GM12864 (cell line): Measurements from ENCODE around the gene DIPK1A.
"Not testable (repeated sequence)": the region's sequence is repeated elsewhere in the genome, so short reads cannot be mapped to it uniquely, and the experiment has no call there.

Experiments
- DNase-seq: peaks from one replicate; pipeline ENCODE4 v3.0.0-alpha.2; 2011; ENCODE audit warnings: low read depth
- H3K4me3 ChIP-seq: 2 replicates; pipeline ENCODE4 v1.5.1; 2011; ENCODE audit warnings: mild to moderate bottlenecking, low read depth, low read length, control low read depth
- TF ChIP-seq, protein P1 (sequence below): IDR thresholded peaks from 2 replicates; pipeline ENCODE4 v1.5.1; 2011; ENCODE audit warnings: low read depth, mild to moderate bottlenecking, moderate library complexity, low read length, control low read depth, inconsistent platforms; ENCODE audit errors: missing control alignments

Gene DIPK1A

DNA sequence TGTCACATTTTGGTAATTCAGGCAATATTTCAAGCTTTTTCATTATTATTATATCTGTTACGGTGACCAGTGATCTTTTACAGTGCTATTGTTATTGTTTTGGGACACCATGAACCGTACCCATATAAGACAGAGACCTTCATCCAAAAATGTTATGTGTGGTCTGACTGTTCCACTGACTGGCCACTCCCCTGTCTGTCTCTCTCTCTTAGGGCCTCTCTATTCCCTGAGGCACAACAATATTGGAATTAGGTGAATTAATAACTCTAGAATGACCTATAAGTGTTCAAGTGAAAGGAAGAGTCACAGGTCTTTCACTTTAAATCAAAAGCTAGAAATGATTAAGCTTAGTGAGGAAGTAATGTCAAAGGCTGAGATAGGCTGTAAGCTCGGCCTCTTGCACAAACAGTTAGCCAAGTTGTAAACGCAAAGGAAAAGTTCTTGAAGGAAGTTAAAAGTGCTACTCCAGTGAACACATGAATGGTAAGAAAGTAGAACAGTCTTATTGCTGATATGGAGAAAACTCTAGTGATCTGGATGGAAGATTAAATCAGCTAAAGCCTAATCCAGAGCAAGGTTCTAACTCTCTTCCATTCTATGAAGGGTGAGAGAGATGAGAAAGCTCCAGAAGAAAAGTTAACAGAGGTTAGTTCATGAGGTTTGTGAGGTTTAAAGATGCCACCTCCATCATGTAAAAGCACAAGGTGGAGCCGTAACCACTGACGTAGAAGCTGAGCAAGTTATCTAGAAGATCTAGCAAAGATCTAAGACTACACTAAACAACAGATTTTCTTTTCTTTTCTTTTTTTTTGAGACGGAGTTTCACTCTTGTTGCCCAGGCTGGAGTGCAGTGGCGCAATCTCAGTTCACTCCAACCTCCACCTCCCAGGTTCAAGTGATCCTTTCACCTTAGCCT, 19.7 kb upstream of the DIPK1A start:
- TF ChIP-seq, protein P1, sequence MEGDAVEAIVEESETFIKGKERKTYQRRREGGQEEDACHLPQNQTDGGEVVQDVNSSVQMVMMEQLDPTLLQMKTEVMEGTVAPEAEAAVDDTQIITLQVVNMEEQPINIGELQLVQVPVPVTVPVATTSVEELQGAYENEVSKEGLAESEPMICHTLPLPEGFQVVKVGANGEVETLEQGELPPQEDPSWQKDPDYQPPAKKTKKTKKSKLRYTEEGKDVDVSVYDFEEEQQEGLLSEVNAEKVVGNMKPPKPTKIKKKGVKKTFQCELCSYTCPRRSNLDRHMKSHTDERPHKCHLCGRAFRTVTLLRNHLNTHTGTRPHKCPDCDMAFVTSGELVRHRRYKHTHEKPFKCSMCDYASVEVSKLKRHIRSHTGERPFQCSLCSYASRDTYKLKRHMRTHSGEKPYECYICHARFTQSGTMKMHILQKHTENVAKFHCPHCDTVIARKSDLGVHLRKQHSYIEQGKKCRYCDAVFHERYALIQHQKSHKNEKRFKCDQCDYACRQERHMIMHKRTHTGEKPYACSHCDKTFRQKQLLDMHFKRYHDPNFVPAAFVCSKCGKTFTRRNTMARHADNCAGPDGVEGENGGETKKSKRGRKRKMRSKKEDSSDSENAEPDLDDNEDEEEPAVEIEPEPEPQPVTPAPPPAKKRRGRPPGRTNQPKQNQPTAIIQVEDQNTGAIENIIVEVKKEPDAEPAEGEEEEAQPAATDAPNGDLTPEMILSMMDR: no peak
- no peak overlapping the region; the same call in 1 of the 2 replicates for H3K4me3 ChIP-seq
- DNase-seq: no peak

GRCh38 chr1:92975551-92976232, 14.4 kb upstream of the DIPK1A start:
- peak; percentile 94 for DNase-seq
- TF ChIP-seq, protein P1: no peak
- H3K4me3 ChIP-seq: no peak overlapping the region; the same call in 1 of the 2 replicates

DNA sequence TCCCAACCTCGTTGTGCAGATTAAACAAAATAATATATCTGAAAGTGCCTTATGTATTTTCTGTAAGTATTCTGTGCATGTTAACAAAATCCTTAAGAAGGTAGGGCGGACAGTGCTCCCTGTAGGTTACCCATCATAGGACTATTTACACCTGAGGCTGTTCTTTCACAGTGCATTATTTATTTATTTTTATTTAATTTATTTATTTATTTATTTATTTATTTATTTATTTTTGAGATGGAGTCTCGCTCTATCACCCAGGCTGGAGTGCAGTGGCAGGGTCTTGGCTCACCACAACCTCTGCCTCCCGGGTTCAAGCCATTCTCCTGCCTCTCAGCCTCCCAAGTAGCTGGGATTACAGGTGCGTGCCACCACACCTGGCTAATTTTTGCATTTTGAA, 12.8 kb upstream of the DIPK1A start:
- not testable (repeated sequence) for DNase-seq, H3K4me3 ChIP-seq

DNA sequence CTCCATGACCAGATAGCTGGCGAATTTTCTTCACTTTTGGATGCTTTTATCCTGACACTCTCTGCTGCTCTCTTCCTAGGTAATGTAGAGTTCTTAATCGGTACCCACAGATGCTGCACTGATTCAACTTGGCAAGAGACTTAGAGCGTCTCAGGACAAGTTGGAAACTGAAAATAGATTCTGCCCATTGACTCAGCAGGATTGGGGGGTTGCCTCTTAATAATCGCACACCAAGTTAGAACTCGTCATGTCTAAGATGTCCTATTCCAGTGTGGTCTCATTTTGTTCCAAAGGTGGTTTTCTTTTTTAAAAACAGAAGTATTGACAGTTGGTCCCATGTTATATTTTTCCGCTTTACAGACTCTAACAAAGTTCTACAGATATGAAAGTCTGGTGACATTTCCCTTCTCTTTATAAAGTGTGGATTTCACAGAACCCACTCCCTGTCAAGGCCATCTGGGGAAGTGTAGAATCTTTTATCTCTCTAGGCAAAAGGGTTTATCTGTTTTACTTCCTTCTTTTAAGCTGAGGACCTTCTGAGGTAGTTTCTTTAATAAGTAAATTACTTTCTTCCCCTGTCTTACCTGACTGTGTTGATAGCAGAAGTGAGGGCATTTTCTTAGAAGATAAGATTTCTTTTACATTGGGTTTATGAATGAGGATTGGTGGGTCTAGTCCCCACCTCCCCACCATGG, 12.1 kb upstream of the DIPK1A start:
- TF ChIP-seq, protein P1: no peak
- no peak overlapping the region for H3K4me3 ChIP-seq
- DNase-seq: no peak

DNA sequence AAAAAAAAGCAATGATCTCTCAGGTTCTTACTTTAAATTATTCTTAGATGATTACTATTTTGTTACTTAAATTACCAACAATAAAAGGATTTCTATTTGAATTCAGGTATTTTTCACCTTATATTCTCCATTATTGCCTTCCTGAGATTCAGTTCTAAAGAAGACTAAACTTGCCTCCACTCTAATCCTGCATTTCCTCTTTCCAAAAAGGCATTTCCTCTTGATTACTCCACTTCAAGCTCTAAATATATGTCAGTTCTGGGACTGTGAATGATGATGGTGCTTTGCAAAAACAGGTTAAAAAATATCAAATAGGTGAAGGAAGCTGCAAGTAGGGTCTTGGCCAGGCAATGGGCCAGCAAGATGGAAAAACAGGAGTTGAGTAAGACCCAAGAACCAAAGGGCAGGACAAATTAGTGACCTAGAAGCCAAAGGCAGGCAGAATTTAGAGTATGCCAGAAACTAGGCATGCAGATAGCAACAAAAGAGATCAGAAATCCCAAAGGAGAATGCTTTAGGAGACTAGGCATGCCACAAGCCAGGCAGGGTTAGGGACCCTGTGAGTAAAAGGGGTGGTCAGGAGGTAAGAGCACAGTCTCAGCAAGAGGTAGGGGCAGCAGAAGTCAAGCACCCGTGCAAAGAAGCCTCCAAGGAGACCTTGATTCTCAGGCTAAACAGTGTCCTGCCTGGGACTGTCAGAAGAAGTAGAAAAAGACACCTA, 11.3 kb upstream of the DIPK1A start:
- no peak overlapping the region for H3K4me3 ChIP-seq
- no peak for DNase-seq
- TF ChIP-seq, protein P1: no peak

- not testable (repeated sequence) for H3K4me3 ChIP-seq, DNase-seq
Measured at GRCh38 chr1:92971932-92972331, 10.7 kb upstream of the DIPK1A start.

- TF ChIP-seq, protein P1: no peak
- no peak overlapping the region for H3K4me3 ChIP-seq
- no peak for DNase-seq
Measured at GRCh38 chr1:92970990-92971689, 9.9 kb upstream of the DIPK1A start.
